ENCODE measurements around the gene PCDHGA1.

The PCDHGA1 gene

GRCh38 chr5:141492168-141492885 lies 162.0 kb downstream of the PCDHGA1 start:
- no peak for DNase-seq (ENCODE audit: low spot score)

- no peak for DNase-seq (ENCODE audit: low spot score)
These were observed 163.4 kb downstream of the PCDHGA1 start for GRCh38 chr5:141493500-141494422.

DNA sequence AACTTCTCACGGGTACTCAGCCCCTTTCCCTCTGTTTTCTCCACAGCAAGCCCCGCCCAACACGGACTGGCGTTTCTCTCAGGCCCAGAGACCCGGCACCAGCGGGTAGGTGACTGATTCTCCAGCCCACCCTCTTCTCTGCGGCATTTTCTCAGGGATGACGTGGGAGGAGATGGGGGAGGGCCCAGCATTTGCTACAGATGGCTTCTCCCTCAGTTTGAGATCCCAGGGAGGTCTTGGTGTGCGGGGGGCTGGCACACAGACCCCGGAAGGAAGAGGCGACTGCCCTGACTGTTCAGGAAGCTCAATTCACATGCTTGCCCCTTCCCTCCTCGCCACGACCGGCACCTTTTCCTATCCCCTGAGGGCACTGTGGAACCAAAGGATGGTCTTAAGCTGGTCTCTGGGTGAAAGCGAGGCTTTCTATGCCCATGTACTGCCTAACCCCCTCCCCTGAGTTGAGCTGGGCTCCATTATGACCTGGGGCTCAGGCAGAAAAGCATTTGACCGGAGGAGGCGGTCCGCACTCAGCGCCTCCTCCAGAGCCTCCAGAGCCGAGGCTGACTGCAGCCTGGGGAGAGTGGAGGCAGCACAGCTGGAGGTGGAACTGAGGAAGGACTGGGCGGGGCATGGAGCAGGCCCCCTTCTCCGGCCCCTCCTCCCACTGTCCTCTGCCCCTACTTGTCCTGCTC lies 164.6 kb downstream of the PCDHGA1 start:
- DNase-seq (ENCODE audit: low spot score) = no peak

GRCh38 chr5:141495453-141495811 lies 165.1 kb downstream of the PCDHGA1 start:
- DNase-seq (ENCODE audit: low spot score) = no peak

DNA sequence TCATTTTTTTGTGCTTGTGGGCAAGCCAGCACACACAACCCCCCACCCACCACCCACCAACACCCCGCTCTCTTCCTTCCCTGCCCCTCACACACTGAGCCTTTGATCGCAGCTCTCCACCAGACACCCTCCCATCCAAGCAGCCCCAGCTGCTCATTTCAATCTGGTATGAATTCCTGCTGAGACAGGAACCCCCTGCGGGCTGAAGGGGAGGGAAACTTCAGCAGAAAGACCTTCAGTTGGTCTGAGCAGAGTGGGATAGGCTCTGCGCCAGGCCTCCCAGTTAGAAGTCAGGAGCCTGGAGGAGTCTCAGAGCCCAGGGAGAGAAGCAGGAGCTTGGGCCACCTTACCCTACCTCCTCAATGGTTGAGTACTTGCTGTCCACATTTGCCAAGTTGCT lies 165.7 kb downstream of the PCDHGA1 start:
- DNase-seq (ENCODE audit: low spot score) = no peak

DNA sequence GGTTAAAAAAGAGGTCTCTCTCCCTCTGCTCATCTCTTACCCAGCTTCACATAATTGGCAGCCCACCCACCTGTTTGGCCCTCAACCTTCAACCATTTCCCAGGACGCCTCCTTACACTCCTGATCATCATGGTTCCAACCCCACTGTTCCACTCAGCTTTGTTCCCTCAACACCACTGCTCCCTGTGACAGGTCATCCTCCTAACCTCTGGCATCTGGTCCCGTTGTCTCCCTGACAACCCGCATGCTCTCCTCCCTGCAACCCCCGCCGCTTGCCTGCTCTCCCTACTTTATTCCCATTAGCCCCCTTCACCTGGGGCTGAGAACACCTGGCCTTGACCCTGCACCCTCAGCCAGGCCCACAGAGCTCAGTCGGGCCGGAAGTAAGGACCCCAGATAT lies 171.4 kb downstream of the PCDHGA1 start:
- no peak for DNase-seq (ENCODE audit: low spot score)

- no peak for DNase-seq (ENCODE audit: low spot score)
These were observed 173.4 kb downstream of the PCDHGA1 start for GRCh38 chr5:141503681-141504080.

- DNase-seq (ENCODE audit: low spot score) = no peak
These were observed 173.9 kb downstream of the PCDHGA1 start for GRCh38 chr5:141504216-141504615.

GRCh38 chr5:141506381-141507155 lies 176.3 kb downstream of the PCDHGA1 start:
- no peak for DNase-seq (ENCODE audit: low spot score)

DNA sequence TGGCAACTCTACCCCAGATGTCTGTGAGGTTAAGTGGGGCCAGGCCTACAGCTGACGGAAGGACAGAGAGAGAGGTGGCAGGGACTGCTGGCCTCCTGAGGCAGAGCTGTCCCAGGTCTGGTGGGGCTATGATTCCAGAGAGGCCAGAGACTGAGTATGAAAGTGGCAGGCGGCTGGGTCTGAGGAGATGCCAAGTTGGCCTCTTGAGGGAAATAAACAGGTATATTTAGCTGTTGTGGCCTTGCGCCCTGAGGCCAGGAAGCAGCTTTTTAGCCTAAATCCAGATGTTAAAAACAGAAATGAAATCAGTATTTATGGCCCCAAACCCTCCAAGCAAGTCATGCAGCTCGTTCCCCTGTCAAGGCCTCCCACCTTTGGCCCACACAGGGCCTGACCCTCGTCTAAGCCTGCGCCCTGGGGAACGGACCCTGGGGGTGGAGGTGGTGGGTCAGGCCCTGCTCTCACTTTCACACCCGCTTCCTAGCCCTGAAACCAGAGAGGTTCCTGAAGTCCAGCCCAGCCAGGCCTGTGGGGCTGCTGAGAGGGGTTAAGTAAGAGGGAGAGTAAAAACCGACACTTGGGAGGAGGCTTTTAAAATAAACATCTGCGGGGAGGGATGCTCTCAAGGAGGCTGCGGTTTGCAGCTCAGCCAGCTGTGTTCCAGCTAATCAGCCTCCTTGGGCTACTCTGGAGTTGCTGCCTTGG lies 177.2 kb downstream of the PCDHGA1 start:
- peak; percentile 85 for DNase-seq (ENCODE audit: low spot score)

DNA sequence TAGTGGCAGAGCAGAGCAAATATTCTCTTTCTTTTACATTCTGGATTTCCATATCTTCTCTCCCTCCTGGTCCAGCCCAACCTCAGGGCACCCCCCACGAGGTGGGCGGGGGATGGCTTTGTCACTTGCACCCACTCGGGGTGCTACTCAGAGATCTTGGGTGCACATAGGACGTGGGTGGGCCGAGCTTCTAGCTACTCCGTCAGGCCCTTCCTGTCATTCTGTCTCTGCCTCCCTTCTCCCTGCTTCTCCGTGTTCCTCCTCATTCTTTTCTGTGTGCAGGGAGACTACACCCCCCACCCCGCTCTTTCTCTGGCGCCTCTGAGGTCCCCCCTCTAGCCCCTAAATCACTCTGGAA lies 178.1 kb downstream of the PCDHGA1 start:
- DNase-seq (ENCODE audit: low spot score) = no peak

GRCh38 chr5:141508798-141509611 lies 178.7 kb downstream of the PCDHGA1 start:
- DNase-seq (ENCODE audit: low spot score) = peak; percentile 94

DNA sequence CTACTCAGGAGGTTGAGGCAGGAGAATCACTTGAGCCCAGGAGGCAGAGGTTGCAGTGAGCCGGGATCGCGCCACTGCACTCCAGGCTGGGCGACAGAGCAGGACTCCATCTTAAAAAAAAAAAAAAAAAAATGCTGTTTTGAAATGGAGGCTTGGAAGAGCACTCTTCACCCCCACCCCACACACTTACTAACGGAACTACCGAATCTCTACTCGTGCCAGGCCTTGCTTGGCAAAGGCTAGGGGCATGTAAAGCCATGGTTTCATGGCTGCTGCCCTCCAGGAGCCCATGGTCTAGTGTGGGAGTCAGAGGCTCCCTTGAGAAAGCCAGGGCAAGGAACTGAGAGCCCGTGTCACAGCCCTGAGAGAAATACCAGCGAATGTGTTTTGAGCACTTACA lies 179.8 kb downstream of the PCDHGA1 start:
- DNase-seq (ENCODE audit: low spot score) = no peak

DNA sequence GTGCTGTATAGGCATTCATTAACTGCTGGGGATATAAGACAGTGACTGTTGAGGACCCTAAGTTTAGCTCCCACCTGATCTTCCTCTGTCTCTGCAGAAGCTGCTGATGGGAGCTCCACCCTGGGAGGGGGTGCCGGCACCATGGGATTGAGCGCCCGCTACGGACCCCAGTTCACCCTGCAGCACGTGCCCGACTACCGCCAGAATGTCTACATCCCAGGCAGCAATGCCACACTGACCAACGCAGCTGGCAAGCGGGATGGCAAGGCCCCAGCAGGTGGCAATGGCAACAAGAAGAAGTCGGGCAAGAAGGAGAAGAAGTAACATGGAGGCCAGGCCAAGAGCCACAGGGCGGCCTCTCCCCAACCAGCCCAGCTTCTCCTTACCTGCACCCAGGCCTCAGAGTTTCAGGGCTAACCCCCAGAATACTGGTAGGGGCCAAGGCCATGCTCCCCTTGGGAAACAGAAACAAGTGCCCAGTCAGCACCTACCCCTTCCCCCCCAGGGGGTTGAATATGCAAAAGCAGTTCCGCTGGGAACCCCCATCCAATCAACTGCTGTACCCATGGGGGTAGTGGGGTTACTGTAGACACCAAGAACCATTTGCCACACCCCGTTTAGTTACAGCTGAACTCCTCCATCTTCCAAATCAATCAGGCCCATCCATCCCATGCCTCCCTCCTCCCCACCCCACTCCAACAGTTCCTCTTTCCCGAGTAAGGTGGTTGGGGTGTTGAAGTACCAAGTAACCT lies 180.7 kb downstream of the PCDHGA1 start:
- no peak for DNase-seq (ENCODE audit: low spot score)

GRCh38 chr5:141511771-141512325 lies 181.5 kb downstream of the PCDHGA1 start:
- DNase-seq (ENCODE audit: low spot score) = no peak

DNA sequence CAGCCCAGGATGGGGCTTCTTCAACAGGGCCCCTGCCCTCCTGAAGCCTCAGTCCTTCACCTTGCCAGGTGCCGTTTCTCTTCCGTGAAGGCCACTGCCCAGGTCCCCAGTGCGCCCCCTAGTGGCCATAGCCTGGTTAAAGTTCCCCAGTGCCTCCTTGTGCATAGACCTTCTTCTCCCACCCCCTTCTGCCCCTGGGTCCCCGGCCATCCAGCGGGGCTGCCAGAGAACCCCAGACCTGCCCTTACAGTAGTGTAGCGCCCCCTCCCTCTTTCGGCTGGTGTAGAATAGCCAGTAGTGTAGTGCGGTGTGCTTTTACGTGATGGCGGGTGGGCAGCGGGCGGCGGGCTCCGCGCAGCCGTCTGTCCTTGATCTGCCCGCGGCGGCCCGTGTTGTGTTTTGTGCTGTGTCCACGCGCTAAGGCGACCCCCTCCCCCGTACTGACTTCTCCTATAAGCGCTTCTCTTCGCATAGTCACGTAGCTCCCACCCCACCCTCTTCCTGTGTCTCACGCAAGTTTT lies 182.1 kb downstream of the PCDHGA1 start:
- DNase-seq (ENCODE audit: low spot score) = peak; percentile 74

- DNase-seq (ENCODE audit: low spot score) = peak; percentile 22
These were observed 182.8 kb downstream of the PCDHGA1 start for GRCh38 chr5:141512911-141513626.

GRCh38 chr5:141513627-141514329 lies 183.5 kb downstream of the PCDHGA1 start:
- DNase-seq (ENCODE audit: low spot score) = peak; percentile 76

Measured in GM03348 (cell line).